ENCODE results near the gene MCUR1.

- TF ChIP-seq CTCF (IDR thresholded peaks at IDR 0.05) (no peak), POLR2A (IDR thresholded peaks at IDR 0.05) (no peak)
Observed at GRCh38 chr6:13789746-13790145, 24.6 kb downstream of the MCUR1 start.

Measured in heart left ventricle (tissue), 13 donors.